ENCODE results near the gene MAP1B.

Gene MAP1B

GRCh38 chr5:72216756-72217155, 109.5 kb downstream of the MAP1B start:
- no peak for TF ChIP-seq CTCF (IDR thresholded peaks at IDR 0.05; ENCODE audit: low read depth, low read length, missing control alignments)
- no peak overlapping the region for H3K4me3 ChIP-seq (replicated peaks; ENCODE audit: low read depth, low read length)
- no peak for DNase-seq (ENCODE audit: extremely low read depth, low read depth)

- DNase-seq (ENCODE audit: extremely low read depth, low read depth): no peak
- no peak for TF ChIP-seq CTCF (IDR thresholded peaks at IDR 0.05; ENCODE audit: low read depth, low read length, missing control alignments)
- H3K4me3 ChIP-seq (replicated peaks; ENCODE audit: low read depth, low read length): no peak overlapping the region
Measured at GRCh38 chr5:72221099-72221498, 113.8 kb downstream of the MAP1B start.

- no peak for TF ChIP-seq CTCF (IDR thresholded peaks at IDR 0.05; ENCODE audit: low read depth, low read length, missing control alignments)
- DNase-seq (ENCODE audit: extremely low read depth, low read depth): no peak
- no peak overlapping the region for H3K4me3 ChIP-seq (replicated peaks; ENCODE audit: low read depth, low read length)
Measured at GRCh38 chr5:72221541-72221940, 114.3 kb downstream of the MAP1B start.

- DNase-seq (ENCODE audit: extremely low read depth, low read depth): no peak
- H3K4me3 ChIP-seq (replicated peaks; ENCODE audit: low read depth, low read length): no peak overlapping the region
- no peak for TF ChIP-seq CTCF (IDR thresholded peaks at IDR 0.05; ENCODE audit: low read depth, low read length, missing control alignments)
Measured at GRCh38 chr5:72222521-72222920, 115.2 kb downstream of the MAP1B start.

GRCh38 chr5:72223371-72223770, 116.1 kb downstream of the MAP1B start:
- TF ChIP-seq CTCF (IDR thresholded peaks at IDR 0.05; ENCODE audit: low read depth, low read length, missing control alignments): no peak
- H3K4me3 ChIP-seq (replicated peaks; ENCODE audit: low read depth, low read length): no peak overlapping the region
- DNase-seq (ENCODE audit: extremely low read depth, low read depth): no peak

- TF ChIP-seq CTCF (IDR thresholded peaks at IDR 0.05; ENCODE audit: low read depth, low read length, missing control alignments): no peak
- no peak for DNase-seq (ENCODE audit: extremely low read depth, low read depth)
- no peak overlapping the region for H3K4me3 ChIP-seq (replicated peaks; ENCODE audit: low read depth, low read length)
Measured at GRCh38 chr5:72224946-72225463, 117.7 kb downstream of the MAP1B start.

- no peak for DNase-seq (ENCODE audit: extremely low read depth, low read depth)
Measured at GRCh38 chr5:72225741-72226140, 118.5 kb downstream of the MAP1B start.

More at GRCh38 chr5:72225741-72226140, 118.5 kb downstream of the MAP1B start:
- TF ChIP-seq CTCF (IDR thresholded peaks at IDR 0.05; ENCODE audit: low read depth, low read length, missing control alignments): no peak
- H3K4me3 ChIP-seq (replicated peaks; ENCODE audit: low read depth, low read length): no peak overlapping the region
